ENCODE results near the gene DNMT1.

GRCh38 chr19:10086591-10087192, 108.1 kb downstream of the DNMT1 start:
- TF ChIP-seq CTCF (IDR thresholded peaks at IDR 0.05; ENCODE audit: low read length) (no peak), EZH2 (optimal IDR thresholded peaks at IDR 0.05; ENCODE audit: low read depth, low read length) (no peak)

All from MM.1S (cell line).